ENCODE measurements around the gene DST. TPM values are rescaled to one million over a fixed set of nuclear protein-coding genes. Genes with fewer than 3 reads are reported as not detected.

DST gene
- total RNA-seq, 4 donors from 2014 or later, result 331 to 417 (median 368) TPM

DNA sequence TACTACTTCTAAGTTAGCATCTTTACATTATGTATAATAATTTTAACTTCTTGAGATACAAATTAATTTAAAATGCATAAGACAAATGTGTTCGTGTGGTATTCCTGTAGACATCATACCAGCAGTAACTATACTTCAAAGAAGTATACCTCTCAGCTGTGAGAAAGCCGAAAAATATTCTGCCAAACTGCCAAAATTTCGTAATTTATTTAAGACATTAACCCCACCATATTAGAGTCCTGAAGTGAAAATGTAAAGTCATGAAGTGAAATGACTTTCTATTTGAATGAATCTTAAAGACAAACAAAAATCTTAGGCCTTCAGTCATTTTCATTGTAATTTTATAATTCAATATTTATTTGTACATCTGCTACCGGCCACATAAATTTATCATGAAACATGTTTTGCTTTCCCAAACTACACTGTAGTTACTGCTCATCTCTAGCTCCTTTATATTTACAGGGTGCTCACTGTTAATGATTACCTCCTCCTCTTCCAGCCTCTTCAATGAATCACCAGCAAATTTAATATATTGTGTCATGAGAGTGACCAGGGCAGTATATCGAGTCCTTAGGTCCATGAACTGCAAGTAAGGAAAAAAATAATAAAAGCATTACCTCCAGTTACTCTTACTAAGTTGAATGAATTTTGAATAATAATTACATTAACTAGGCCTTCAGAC lies 18.5 kb downstream of the DST start:
- H3K27ac ChIP-seq, result no peak overlapping the region
- TF ChIP-seq EP300 (IDR thresholded peaks at IDR 0.05) (no peak), POLR2A (IDR thresholded peaks at IDR 0.05) (no peak)
- TF ChIP-seq, protein P1, sequence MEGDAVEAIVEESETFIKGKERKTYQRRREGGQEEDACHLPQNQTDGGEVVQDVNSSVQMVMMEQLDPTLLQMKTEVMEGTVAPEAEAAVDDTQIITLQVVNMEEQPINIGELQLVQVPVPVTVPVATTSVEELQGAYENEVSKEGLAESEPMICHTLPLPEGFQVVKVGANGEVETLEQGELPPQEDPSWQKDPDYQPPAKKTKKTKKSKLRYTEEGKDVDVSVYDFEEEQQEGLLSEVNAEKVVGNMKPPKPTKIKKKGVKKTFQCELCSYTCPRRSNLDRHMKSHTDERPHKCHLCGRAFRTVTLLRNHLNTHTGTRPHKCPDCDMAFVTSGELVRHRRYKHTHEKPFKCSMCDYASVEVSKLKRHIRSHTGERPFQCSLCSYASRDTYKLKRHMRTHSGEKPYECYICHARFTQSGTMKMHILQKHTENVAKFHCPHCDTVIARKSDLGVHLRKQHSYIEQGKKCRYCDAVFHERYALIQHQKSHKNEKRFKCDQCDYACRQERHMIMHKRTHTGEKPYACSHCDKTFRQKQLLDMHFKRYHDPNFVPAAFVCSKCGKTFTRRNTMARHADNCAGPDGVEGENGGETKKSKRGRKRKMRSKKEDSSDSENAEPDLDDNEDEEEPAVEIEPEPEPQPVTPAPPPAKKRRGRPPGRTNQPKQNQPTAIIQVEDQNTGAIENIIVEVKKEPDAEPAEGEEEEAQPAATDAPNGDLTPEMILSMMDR (IDR thresholded peaks at IDR 0.05), result no peak
- no peak overlapping the region for H3K4me3 ChIP-seq
- DNase-seq (ENCODE audit: low spot score in 2 of 2), result no peak
- H3K9me3 ChIP-seq, result no peaks in the 10 kb centered on the region
- 80 to 84% methylated on average over 5 of the region's 5 CpGs for WGBS, 2 donors
- no peaks in the 10 kb centered on the region for H3K27me3 ChIP-seq
- H3K4me1 ChIP-seq, result no peaks in the 10 kb centered on the region
- H3K36me3 ChIP-seq, result peaks cover 0 to 83% (median 5%) of the 10 kb centered on the region in 3 donors

DNA sequence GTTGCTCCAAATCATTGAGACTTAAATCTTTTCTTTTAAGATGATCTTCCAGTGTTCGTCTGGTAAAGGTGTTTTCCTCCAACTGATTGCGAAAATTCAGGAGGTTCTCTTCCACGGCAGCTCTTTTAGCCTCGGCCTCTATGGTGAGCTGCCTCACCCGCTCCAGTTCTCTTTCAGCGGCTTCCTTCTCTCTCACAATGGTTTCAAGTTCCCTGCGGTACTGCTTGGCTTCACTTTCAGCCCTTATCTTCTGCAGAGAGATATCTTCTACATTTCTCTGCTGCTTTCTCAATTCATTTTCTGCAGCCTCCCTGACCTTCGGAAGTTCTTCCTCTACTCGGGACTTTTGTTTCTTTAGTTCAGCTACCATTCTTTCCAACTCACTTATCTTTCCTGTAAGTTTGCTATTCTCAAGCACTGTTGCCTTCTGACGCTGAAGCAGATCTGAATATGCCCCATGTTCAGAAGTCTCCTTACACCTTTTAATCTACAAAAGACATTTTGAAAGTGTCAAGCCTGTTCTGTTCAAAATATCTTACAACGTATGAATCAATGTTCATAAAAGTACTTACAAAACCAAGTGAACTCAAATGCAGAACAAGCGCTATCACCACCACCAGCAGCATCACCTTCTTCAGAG lies 22.3 kb downstream of the DST start:
- no peak for TF ChIP-seq EP300 (IDR thresholded peaks at IDR 0.05)
- TF ChIP-seq POLR2A (IDR thresholded peaks at IDR 0.05), result no peak
- TF ChIP-seq, protein P1 (IDR thresholded peaks at IDR 0.05), result no peak
- H3K36me3 ChIP-seq, result peaks cover 0 to 89% (median 2%) of the 10 kb centered on the region in 3 donors
- H3K27ac ChIP-seq, result no peak overlapping the region
- H3K27me3 ChIP-seq, result no peaks in the 10 kb centered on the region
- DNase-seq (ENCODE audit: low spot score in 2 of 2), result no peak
- WGBS, 2 donors, result 91 to 92% methylated on average over 12 of the region's 12 CpGs
- H3K9me3 ChIP-seq, result no peaks in the 10 kb centered on the region
- no peaks in the 10 kb centered on the region for H3K4me1 ChIP-seq
- H3K4me3 ChIP-seq, result no peak overlapping the region

DNA sequence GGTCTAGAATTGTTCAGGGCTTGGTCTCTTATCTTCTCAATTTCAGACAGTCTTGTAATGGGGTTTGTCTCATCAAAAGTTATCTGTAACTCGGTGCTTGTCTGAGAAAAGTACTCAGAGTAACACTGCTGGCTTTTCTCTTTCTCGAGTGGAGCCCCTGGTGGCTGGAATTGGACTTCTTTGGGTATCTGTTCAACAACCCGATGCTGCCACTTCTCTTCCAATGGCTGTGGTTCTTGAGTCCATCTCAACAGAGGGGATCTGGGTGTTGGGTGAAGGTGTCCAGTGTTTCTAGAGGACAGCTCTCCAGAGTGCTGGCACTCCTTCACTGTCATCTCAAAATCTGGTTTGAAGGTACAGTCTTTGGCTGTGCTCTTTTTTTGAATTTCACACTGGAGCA lies 24.6 kb downstream of the DST start:
- H3K27ac ChIP-seq, result no peak overlapping the region
- H3K27me3 ChIP-seq, result no peaks in the 10 kb centered on the region
- WGBS, 2 donors, result 91 to 95% methylated on average over 3 of the region's 3 CpGs
- TF ChIP-seq EP300 (IDR thresholded peaks at IDR 0.05) (no peak), POLR2A (IDR thresholded peaks at IDR 0.05) (no peak)
- TF ChIP-seq, protein P1 (IDR thresholded peaks at IDR 0.05), result no peak
- DNase-seq (ENCODE audit: low spot score in 2 of 2), result no peak
- no peaks in the 10 kb centered on the region for H3K4me1 ChIP-seq
- H3K9me3 ChIP-seq, result no peaks in the 10 kb centered on the region
- H3K4me3 ChIP-seq, result no peak overlapping the region
- peaks cover 0 to 90% (median 0%) of the 10 kb centered on the region in 3 donors for H3K36me3 ChIP-seq

DNA sequence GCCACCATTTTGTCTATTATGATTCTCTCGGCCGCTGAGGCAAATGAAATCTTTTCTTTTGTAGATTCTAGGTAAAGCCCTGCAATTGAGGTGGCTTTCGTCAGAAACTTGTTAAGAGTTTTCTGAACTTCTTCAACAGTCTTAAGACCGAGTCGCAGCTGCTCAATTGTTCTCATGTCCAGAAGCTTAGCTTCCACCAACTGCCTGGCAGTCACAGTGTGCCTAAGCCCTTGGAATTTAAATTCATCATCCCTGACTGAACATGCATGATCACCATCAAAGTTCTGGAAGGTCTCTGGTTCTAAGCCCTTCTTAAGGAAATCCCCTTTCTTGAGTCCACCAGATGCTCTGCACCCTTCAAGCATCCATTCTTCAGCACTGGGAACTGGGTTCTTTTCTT lies 25.7 kb downstream of the DST start:
- WGBS, 2 donors, result 94 to 97% methylated on average over 5 of the region's 5 CpGs
- TF ChIP-seq POLR2A (IDR thresholded peaks at IDR 0.05), result no peak
- TF ChIP-seq, protein P1 (IDR thresholded peaks at IDR 0.05), result no peak
- no peak for TF ChIP-seq EP300 (IDR thresholded peaks at IDR 0.05)
- Histone ChIP-seq H3K4me3 (no peak overlapping the region), H3K36me3 (peaks cover 0 to 87% (median 0%) of the 10 kb centered on the region in 3 donors), H3K9me3 (no peaks in the 10 kb centered on the region), H3K4me1 (no peaks in the 10 kb centered on the region), H3K27ac (no peak overlapping the region), H3K27me3 (no peaks in the 10 kb centered on the region)
- no peak for DNase-seq (ENCODE audit: low spot score in 2 of 2)

DNA sequence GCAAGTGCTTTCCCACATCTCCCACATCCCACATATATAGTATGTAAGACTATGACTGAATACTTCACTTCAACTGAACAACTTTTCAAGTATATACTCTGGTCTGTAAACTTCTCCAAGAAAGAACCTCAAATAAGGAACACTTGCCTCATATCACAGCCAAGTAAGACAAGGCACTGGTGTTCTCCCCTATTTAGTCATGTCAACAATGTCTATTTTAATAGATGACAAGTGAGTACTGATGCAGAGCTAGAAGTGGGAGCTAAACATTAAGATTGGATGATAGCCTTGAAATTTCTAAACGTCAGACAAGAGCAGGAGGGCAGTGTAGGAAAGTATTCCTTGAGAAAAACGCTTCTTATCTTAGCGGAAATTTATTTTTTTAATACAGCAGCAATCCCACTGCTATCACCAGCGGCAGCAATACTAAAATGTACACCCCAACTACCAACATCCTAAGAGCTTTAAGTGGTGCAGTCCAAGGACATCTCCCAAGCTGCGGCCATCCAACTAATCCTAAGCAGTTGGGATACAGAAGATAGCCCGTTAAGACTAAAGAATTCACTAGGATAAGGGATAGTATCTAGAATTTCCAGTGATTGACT lies 29.3 kb downstream of the DST start:
- no peak overlapping the region for H3K27ac ChIP-seq
- peaks cover 0 to 84% (median 0%) of the 10 kb centered on the region in 3 donors for H3K36me3 ChIP-seq

More for the DNA sequence above, 29.3 kb downstream of the DST start:
- H3K4me3 ChIP-seq, result no peak overlapping the region
- no peaks in the 10 kb centered on the region for H3K27me3 ChIP-seq
- 78 to 87% methylated on average over 6 of the region's 6 CpGs for WGBS, 2 donors
- no peak for DNase-seq (ENCODE audit: low spot score in 2 of 2)
- no peaks in the 10 kb centered on the region for H3K4me1 ChIP-seq
- H3K9me3 ChIP-seq, result no peaks in the 10 kb centered on the region
- TF ChIP-seq, protein P1 (IDR thresholded peaks at IDR 0.05), result no peak
- TF ChIP-seq POLR2A (IDR thresholded peaks at IDR 0.05), result no peak
- no peak for TF ChIP-seq EP300 (IDR thresholded peaks at IDR 0.05)

Data from tibial nerve (tissue), 4 donors.